HG03039 (cell line): ENCODE measurements around the gene PHLDA2.
"Not testable (repeated sequence)": the region's sequence is repeated elsewhere in the genome, so short reads cannot be mapped to it uniquely, and the experiment has no call there.

Experiments used
- ATAC-seq: cut with Tn5 transposase; IDR thresholded peaks from one replicate; pipeline ENCODE4 v1.9.1; 2021; ENCODE audit warnings: mild to moderate bottlenecking, moderate library complexity; ENCODE audit not compliant: unreplicated experiment

Gene PHLDA2

DNA sequence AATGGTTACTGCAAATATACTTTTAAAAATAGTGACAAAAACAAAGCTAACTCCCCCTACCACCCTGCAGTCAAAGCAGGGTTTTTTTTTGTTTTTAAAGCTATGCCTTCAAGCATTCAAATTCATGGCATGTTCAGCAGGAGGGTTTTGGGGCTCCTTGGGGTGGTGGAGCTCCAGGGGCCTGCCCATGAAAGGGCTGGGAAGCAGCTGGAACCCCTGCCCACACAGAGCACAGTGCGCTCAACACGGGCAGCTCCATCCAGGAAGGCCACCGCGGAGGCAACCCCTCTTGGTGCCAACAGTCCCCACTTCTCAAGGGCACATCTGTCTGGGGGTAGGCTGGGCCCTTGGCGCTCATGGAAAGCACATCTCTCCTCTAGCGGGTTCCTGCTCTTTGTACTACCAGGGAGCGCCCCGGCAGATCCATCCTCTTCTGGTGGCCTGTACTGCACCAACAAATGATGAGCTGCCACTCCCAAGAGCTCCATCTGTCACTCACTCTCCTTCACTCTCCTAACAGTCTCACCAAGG is 16.6 kb upstream of the PHLDA2 start:
- no peak for ATAC-seq

DNA sequence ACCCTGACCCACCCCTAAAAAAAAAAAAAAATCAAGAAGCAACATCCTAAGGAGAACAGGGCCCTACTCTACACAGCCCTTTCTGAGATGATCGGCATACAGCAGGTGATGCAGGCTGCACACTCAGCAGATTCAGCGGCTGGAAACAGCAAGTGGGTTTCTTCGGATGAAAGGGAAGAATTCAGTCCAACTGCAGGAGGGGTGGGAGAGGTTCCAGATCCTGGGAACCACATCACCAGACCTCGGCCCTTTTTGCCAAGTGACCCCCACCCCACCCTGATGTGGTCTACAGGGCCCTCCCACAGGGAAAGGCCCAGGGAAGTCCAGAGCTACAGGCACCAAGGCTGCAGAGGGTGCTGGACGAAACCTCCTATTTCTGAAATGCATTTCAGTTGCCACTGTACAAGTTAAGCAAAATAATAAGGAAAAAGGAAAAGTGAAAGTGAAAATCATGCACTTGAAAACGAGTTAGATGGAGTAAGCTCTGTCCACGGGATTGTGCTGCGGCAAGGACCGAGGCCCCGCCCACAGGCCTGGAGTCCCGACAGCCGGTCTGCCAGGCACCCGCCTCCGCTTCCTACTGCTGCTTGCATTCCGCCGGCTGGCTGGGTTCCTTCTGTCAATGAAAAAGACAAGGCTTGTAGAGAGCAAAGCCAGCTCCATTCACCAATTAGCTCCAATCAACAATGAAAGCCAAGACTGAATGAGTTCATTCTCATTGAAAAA is 16.0 kb upstream of the PHLDA2 start:
- ATAC-seq = no peak

DNA sequence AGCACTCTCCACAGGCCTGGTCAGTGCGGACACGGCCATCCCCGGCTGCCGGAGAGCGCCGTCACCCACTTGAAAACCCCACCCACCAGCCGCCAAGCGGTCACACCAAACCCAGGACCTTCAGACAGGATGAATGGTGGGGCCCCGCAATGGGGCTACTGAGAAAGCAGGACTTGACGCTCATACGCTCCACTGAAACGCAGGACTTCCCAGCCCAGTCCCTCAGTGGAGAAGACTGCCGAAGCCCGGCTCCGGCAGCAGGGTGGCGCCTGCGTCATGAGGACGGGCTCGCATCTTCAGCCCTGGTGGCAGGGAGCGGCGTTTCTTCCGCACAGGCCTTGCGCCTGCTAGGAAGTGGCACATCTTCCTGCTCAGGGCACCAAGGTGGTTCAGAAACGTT is 15.3 kb upstream of the PHLDA2 start:
- ATAC-seq = no peak

DNA sequence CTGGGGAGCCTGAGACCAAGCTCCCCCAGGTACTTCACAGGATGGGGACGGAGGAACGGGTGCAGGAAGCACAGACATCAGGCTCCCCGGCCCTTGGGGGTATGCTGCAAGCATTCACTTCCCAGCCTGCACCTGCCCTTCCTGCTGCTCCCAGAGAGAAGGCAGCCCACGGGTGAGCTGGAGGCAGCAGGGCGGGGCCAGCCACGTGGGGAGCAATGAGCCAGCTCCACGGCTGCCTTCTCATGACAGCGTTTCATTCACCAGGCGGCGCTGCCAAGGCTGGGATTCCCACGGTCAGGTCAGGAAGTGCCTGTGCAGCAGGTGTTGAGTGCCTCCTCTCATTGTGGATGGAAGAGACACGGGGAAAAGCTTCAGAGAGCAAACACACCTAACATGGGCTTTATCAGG is 14.5 kb upstream of the PHLDA2 start:
- no peak for ATAC-seq

DNA sequence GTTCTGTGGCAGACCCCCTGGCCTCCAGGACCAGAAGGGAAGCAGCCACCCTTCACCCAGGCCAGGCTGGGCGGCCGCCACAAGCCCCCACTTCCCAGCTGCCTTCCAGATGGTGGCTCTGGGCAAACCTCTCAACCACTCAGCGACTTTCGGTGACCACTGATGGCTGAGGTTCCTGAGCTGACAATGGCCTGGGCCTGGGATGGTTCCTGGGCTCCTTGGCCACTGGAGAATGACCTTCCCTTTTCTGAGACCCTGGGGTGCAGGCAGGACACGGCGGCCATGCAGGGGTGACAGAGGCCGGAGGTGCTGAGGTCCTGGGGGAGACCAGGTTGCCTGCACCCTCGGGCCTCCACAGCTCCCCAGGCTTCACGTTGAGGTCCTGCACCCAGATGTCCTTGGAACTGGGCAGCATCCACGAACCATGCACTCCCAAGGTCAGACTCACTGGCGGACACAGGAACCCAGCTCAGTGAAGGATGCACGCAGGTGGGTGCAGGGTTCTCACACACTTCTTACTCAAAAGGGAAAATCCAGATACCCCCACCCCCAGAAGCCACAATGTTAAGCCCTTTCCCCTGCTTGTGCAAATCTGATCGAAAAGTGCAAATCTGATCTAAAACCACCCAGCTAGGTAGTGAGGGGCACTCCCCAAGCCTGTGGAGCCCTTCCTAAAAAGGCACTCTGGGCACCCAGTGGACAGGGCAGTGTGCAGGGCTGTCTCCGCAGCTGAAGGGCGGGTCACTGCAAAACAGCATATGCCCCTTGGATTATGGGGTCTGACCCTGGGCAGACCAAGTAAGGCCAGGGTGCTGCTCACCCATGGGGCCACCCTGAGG is 13.9 kb upstream of the PHLDA2 start:
- ATAC-seq = no peak

DNA sequence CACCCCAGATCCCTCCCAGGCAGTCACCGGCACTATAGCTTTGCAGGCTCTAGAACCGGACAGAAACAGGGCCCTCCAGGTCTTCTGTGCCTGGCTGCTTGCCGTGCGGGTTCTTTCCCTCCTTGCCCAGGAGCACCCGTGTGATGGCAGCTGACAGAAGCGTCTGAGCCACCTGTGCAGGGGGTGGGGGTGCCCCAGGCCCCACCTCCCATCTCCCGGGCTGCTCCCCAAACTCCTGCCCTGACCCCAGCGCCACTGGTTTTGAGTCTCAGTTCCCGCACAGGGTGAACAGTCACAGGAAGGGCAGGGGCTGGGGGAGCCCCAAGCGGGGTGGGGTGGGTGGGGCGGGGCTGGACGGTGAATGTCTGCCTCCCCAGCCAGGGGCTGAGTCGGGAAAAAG is 13.2 kb upstream of the PHLDA2 start:
- no peak for ATAC-seq

DNA sequence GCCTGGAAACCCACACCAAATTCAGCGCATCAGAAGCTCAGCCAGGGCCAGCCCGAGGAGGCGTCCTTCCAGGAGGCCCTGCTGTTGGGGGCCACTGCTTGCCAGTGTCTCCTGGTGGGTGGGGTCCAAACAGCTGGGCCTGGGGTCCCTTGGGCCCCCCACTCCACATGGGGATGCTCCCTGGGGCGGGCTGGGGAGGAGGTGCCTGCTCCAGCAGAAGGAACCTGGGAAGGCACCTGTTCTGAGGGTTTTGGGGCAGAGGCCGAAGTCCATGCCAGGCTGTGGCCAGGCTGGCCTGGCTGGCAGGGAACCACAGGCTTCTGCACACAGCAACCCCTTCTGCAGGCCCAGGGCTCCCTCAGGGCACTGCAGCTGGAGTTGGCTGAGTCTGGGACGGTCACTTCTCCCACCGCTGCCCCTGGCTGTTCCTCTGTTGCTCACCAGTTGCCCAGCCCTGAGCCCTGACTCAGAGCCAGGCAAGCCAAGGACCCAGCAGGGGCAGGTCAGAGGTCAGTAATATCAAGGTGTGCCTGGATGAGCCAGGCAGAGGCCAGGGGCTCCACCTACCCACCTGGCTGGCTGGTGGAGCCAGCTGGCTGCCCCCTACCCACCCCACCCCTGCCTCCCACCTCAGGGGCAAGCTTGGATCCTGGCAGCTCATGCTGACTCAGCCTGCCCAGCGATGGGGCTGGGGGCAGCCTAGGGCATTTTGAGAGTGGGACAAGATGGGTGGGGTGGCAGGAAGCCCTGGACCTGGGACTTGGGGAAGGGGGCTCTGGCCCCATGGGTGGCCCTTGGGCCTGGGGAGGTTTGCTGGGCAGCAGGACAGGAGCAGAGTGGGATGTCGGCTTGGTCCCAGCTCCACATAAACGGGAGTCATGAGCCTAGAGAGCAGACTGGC is 12.0 kb upstream of the PHLDA2 start:
- ATAC-seq = no peak

DNA sequence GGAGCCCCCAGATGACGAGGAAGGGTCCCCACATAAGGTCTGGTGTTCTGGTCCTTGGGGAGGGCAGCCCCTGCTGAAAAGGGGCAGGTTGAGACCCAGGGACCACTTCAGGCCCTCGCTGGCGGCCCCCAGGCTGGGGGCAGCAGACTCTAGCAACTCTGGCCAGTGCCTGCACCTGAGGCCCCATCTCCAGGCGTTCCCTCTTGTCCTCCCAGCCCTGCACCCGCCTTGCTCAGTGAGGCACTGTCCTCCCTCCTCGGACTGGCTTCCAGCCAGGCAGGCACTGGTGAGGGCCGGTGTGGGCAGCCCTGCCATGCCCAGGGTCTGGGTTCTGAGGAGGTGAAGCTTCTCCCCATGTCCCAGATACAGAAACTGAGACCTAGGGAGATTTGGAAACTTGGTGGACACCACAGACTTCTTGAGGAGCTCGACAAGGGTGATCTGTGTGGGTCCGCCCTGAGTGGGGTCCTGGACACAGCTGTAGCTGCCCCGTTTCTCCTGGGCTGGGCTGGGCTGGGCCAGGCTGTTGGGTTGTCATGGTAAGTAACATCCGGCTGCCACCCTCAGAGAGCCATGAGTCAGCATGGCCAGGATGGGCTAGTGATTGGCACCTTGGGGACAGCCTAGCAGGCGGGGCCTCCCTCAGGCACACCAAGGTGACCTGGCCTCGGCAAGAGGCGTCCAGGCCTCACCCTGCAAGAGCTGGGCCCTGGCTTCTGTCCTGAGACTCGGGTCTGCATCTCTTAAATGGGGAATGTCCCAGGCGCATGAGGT is 11.1 kb upstream of the PHLDA2 start:
- no peak for ATAC-seq

DNA sequence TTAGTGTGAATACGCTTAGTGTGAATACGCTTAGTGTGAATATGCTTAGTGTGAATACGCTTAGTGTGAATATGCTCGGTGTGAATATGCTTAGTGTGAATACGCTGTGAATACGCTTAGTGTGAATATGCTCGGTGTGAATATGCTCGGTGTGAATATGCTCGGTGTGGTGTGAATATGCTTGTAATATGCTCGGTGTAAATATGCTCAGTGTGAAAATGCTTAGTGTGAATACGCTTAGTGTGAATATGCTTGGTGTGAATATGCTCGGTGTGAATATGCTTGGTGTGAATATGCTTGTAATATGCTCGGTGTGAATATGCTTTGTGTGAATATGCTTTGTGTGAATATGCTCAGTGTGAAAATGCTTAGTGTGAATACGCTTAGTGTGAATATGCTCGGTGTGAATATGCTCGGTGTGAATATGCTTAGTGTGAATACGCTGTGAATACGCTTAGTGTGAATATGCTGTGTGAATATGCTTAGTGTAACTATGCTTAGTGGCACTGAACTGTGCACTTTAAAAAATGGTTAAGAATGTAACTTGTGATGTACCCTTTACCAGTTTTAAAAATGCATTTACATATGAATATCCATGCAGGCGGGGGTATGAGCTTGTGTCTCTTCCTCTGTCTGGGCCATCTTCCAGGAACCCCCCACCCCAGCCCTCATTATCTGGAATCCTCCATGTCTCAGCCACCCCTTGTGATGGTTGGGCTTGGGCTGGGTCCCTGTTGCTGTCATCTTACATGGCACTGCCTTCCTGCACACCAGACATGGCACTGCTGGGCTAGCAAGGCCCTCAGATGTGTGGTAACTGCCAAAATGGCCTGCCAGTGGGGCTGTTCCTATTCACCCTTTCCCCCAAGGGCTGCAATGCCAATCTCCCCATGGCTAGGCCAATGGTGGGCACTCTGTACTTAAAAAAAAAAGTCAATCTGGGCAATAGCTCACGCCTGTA is 9.5 kb upstream of the PHLDA2 start:
- not testable (repeated sequence) for ATAC-seq

DNA sequence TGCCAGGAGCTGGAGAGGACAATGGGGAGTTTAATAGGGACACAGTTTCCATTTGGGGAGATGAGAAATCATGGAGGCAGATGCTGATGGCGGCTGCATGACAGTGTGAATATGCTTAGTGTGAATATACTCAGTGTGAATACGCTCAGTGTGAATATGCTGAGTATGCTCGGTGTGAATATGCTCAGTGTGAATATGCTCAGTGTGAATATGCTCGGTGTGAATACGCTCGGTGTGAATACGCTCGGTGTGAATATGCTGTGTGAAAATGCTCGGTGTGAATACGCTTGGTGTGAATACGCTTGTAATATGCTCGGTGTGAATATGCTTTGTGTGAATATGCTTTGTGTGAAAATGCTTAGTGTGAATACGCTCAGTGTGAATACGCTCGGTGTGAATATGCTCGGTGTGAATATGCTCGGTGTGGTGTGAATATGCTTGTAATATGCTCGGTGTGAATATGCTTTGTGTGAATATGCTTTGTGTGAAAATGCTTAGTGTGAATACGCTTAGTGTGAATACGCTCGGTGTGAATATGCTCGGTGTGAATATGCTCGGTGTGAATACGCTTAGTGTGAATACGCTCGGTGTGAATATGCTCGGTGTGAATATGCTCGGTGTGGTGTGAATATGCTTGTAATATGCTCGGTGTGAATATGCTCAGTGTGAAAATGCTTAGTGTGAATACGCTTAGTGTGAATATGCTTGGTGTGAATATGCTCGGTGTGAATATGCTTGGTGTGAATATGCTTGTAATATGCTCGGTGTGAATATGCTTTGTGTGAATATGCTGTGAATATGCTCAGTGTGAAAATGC is 8.6 kb upstream of the PHLDA2 start:
- ATAC-seq = not testable (repeated sequence)

DNA sequence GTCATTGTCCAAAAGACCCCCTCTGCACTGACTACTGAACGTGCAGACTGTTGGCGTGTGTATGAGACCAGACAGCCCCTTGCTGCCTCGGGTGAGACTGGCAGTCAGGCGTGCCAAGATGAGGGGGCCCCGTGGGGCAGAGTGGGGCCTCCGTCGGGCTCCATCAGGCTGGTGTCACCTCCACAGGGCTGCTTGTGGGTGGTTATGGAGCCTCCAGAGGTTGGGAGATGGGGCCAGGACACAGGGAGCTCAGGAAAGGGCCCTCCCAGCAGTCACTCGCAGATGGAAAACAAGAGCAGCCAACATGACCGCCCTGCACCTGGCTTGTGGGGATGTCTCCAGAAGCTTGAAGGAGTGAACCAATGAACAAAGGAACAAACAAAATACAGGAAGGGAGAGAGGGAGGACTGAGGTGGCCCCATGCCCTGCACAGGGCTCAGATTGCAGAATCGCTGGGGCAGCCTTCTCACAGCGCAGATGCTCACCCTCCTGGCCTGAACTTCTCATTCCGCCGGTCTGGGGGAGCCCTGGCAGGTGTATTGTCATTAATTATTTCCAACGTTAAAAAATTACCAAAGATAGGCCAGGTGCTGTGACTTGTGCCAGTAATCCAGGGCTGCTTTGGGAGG is 5.5 kb upstream of the PHLDA2 start:
- ATAC-seq = no peak

DNA sequence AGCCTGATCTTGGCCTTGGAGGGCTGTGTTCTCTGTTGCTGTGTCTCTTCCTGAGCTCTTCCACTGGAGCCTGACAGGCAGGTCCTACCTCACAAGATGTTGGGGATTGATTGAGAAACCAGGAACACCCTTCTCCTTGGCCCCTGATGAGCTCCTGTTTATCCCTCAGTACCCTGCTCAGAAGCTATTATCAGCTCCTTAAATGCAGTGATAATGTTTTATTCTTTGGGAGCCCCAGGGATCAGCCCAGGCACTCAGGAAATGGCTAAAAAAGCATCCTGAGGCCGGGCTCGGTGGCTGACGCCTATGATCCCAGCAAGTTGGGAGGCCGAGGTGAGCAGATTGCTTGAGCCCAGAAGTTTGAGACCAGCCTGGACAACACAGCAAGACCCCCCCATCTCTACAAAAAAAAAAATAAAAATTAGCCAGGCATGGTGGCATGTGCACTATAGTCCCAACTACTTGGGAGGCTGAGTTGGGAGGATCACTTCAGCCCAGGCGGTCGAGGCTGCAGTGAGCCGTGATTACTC is 4.9 kb upstream of the PHLDA2 start:
- ATAC-seq = no peak

DNA sequence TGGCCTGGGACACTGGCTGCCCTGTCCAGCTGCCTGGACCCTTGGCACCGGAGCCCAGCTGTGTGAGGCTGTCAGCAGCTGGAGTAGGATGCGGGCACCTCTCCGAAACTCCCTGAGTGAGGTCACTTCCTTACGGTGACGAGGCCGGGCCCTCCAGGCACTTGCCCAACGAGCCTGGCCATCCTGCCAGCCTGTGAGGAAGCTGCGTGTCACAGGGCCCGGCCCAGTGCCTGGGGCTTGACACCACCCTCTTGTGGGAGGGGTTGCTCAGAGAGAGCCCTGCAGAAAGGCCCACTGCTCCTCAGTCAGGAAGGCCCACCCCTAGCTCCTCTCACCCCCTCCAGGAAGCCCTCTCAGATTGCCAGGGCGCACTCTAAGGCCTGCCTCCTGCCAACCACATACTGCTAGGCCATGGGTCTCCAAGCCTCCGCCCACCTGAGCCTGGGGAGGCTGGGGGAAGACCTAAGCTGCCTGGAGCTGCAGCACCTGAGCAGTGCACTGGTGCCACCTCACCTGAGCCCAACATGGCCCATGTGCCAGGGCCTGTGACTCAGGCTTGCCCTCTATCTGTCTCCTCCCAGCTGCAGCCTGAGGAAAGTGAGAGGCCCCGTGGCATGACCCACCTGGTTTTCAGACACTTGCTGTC is 4.3 kb upstream of the PHLDA2 start:
- no peak for ATAC-seq

DNA sequence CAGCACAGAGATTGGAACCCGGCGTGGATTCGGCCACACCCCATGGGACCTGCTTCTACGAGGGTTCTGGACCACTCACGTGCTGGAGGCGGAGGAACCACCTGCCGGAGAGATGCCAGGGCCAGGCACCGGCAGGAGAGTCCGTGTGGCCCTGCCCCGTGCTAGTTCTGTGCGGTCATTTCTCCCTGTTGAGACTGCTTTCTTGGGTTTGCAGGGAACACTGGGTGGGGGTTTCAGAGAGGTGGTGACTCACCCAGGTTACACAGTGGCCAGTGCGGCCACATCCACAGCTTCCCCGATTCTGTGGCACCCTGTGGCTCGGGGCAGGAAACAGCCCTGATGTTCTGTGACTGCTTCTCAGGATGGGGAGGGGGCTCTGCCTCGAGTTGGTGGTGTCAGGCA is 3.6 kb upstream of the PHLDA2 start:
- no peak for ATAC-seq

DNA sequence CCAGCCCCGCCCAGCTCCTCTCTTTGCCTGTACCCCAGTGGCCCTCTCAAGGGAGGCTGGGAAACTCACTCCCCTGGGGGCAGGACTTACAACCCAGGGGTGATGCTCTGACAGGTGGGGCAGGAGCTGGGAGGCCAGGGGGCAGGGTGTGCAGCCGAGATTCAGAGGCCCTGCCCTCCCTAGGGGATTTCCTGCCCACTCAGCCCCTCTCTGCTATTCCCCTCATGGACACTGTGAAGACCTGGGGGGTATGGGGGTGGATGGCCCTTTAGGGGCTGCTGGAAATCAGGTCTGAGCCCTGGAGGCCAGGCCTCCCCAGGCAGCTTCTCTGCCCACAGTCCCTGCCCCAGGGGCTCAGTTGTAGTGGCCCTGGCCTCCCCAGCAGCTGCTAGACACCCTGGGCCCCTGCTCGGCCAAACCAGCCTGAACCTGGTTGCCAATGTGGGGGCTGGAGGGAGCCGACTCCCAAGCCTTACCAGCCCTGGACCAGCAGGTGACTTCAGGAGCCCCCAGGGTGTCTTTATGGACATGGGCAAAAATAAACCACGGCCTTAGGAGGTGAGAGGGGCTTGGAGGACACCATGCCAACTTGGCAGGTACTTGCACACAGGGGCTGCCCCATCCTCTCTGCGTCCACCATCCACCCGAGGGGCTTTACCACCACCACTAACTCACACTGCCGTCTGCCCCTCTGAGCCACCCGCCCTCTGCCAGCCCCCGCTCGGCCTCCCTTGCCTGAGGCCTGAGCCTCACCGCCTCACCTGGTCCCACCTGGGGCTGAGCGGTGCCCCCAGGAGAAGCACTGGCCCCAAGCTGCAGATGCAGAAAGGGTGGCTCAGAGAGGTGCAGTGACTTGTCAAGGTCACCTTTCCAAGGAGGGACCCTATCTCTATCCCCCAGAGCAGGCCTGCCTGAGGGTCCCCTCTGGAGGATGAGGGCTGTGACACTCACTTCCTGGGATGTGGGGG is 2.8 kb upstream of the PHLDA2 start:
- ATAC-seq = no peak

DNA sequence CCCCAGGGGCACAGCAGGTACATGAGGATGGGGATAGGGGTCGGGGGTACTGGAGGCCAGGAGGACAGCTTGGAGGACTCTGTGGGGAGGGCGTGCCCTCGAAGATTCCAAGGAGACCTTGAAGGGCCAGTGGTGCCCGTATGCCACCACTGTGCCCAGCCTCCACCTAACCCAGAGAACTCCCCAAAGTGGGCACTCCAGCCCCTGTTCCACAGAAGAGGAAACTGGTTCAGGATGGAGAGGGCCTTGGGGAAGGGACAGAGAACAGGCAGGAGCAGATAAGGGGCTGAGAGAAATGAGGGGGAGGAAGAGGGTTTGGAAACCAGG is 2.2 kb upstream of the PHLDA2 start:
- no peak for ATAC-seq
